HEK293 (cell line): Measurements from ENCODE around the gene NOL9.
A peak's percentile ranks its signal among the peaks of the same experiment; 100 is the strongest.

Source experiments
- FEZF1 ChIP-seq: fragments of 450-650 bp; formaldehyde crosslinking; IDR thresholded peaks from 2 replicates; pipeline ENCODE4 v1.5.1; 2016; ENCODE audit warnings: missing biosample characterization, missing genetic modification characterization
- MEIS1 ChIP-seq: sonication (generic); formaldehyde crosslinking; IDR thresholded peaks from 2 replicates; pipeline ENCODE4 v1.8.1; 2022; ENCODE audit warnings: missing genetic modification reagents, mild to moderate bottlenecking, borderline replicate concordance
- PRDM1 ChIP-seq: fragments of 450-650 bp; formaldehyde crosslinking; IDR thresholded peaks from 2 replicates; pipeline ENCODE4; 2016; ENCODE audit warnings: missing biosample characterization, missing genetic modification characterization
- SP3 ChIP-seq: fragments of 450-650 bp; formaldehyde crosslinking; IDR thresholded peaks from 2 replicates; pipeline ENCODE4 v1.5.1; 2016; ENCODE audit warnings: missing biosample characterization, missing genetic modification characterization
- ZBTB20 ChIP-seq: fragments of 450-650 bp; formaldehyde crosslinking; IDR thresholded peaks from 2 replicates; pipeline ENCODE4 v1.5.1; 2016; ENCODE audit warnings: missing biosample characterization, missing genetic modification characterization
- ZFHX2 ChIP-seq: fragments of 450-650 bp; formaldehyde crosslinking; conservative IDR thresholded peaks from 2 replicates; pipeline ENCODE4 v1.5.1; 2016; ENCODE audit warnings: missing biosample characterization, missing genetic modification characterization
- ZNF133 ChIP-seq: fragments of 450-650 bp; formaldehyde crosslinking; IDR thresholded peaks from 2 replicates; pipeline ENCODE4 v1.5.1; 2016; ENCODE audit warnings: missing biosample characterization, missing genetic modification characterization
- ZNF140 ChIP-seq: fragments of 450-650 bp; formaldehyde crosslinking; IDR thresholded peaks from 2 replicates; pipeline ENCODE4 v1.5.1; 2016; ENCODE audit warnings: missing biosample characterization, missing genetic modification characterization
- ZNF169 ChIP-seq: fragments of 450-650 bp; formaldehyde crosslinking; IDR thresholded peaks from 2 replicates; pipeline ENCODE4 v1.5.1; 2016; ENCODE audit warnings: missing biosample characterization, missing genetic modification characterization
- ZNF18 ChIP-seq: fragments of 450-650 bp; formaldehyde crosslinking; IDR thresholded peaks from 2 replicates; pipeline ENCODE4 v1.5.1; 2016; ENCODE audit warnings: missing biosample characterization, missing genetic modification characterization
- ZNF19 ChIP-seq: fragments of 450-650 bp; formaldehyde crosslinking; IDR thresholded peaks from 2 replicates; pipeline ENCODE4; 2016; ENCODE audit warnings: missing biosample characterization, missing genetic modification characterization, low read depth
- ZNF202 ChIP-seq: fragments of 450-650 bp; formaldehyde crosslinking; IDR thresholded peaks from 2 replicates; pipeline ENCODE4 v1.5.1; 2016; ENCODE audit warnings: missing biosample characterization, missing genetic modification characterization, borderline replicate concordance
- ZNF214 ChIP-seq: fragments of 450-650 bp; formaldehyde crosslinking; IDR thresholded peaks from 2 replicates; pipeline ENCODE4 v1.5.1; 2017; ENCODE audit warnings: missing biosample characterization, mild to moderate bottlenecking, missing genetic modification characterization, borderline replicate concordance
- ZNF239 ChIP-seq: fragments of 450-650 bp; formaldehyde crosslinking; IDR thresholded peaks from 2 replicates; pipeline ENCODE4 v1.5.1; 2016; ENCODE audit warnings: missing biosample characterization, missing genetic modification characterization
- ZNF248 ChIP-seq: fragments of 450-650 bp; formaldehyde crosslinking; IDR thresholded peaks from 2 replicates; pipeline ENCODE4 v1.5.1; 2017; ENCODE audit warnings: missing biosample characterization, missing genetic modification characterization
- ZNF26 ChIP-seq: fragments of 450-650 bp; formaldehyde crosslinking; IDR thresholded peaks from 2 replicates; pipeline ENCODE4 v1.5.1; 2016; ENCODE audit warnings: missing biosample characterization, missing genetic modification characterization
- ZNF266 ChIP-seq: fragments of 450-650 bp; formaldehyde crosslinking; IDR thresholded peaks from 2 replicates; pipeline ENCODE4 v1.5.1; 2016; ENCODE audit warnings: missing biosample characterization, missing genetic modification characterization, low read depth
- ZNF280C ChIP-seq: fragments of 450-650 bp; formaldehyde crosslinking; IDR thresholded peaks from 2 replicates; pipeline ENCODE4 v1.5.1; 2016; ENCODE audit warnings: missing biosample characterization, missing genetic modification characterization
- ZNF362 ChIP-seq: fragments of 450-650 bp; formaldehyde crosslinking; IDR thresholded peaks from 2 replicates; pipeline ENCODE4 v1.5.1; 2016; ENCODE audit warnings: missing biosample characterization, missing genetic modification characterization
- ZNF366 ChIP-seq: fragments of 450-650 bp; formaldehyde crosslinking; conservative IDR thresholded peaks from 2 replicates; pipeline ENCODE4 v1.5.1; 2016; ENCODE audit warnings: missing biosample characterization, missing genetic modification characterization
- ZNF394 ChIP-seq: fragments of 450-650 bp; formaldehyde crosslinking; IDR thresholded peaks from 2 replicates; pipeline ENCODE4 v1.5.1; 2016; ENCODE audit warnings: missing biosample characterization, missing genetic modification characterization, mild to moderate bottlenecking, moderate library complexity, borderline replicate concordance
- ZNF426 ChIP-seq: fragments of 450-650 bp; formaldehyde crosslinking; IDR thresholded peaks from 2 replicates; pipeline ENCODE4 v1.5.1; 2017; ENCODE audit warnings: missing biosample characterization, missing genetic modification characterization, mild to moderate bottlenecking, inconsistent platforms, moderate library complexity
- ZNF521 ChIP-seq: fragments of 450-650 bp; formaldehyde crosslinking; IDR thresholded peaks from 2 replicates; pipeline ENCODE4 v1.5.1; 2017; ENCODE audit warnings: missing biosample characterization, mild to moderate bottlenecking, missing genetic modification characterization
- ZNF549 ChIP-seq: fragments of 450-650 bp; IDR thresholded peaks from 2 replicates; pipeline ENCODE4 v1.5.1; 2018; ENCODE audit warnings: missing biosample characterization, missing genetic modification characterization, mild to moderate bottlenecking, inconsistent platforms, moderate library complexity
- ZNF555 ChIP-seq: fragments of 450-650 bp; formaldehyde crosslinking; conservative IDR thresholded peaks from 2 replicates; pipeline ENCODE4 v1.5.1; 2017; ENCODE audit warnings: missing biosample characterization, mild to moderate bottlenecking, missing genetic modification characterization, inconsistent platforms
- ZNF670 ChIP-seq: fragments of 450-650 bp; formaldehyde crosslinking; IDR thresholded peaks from 2 replicates; pipeline ENCODE4 v1.5.1; 2016; ENCODE audit warnings: missing biosample characterization, missing genetic modification characterization, low read depth
- ZNF704 ChIP-seq: fragments of 450-650 bp; formaldehyde crosslinking; IDR thresholded peaks from 2 replicates; pipeline ENCODE4 v1.5.1; 2016; ENCODE audit warnings: missing biosample characterization, missing genetic modification characterization
- ZNF837 ChIP-seq: fragments of 450-650 bp; formaldehyde crosslinking; IDR thresholded peaks from 2 replicates; pipeline ENCODE4 v1.5.1; 2016; ENCODE audit warnings: missing biosample characterization, missing genetic modification characterization
- ZNF843 ChIP-seq: fragments of 450-650 bp; formaldehyde crosslinking; IDR thresholded peaks from 2 replicates; pipeline ENCODE4 v1.5.1; 2016; ENCODE audit warnings: missing biosample characterization, missing genetic modification characterization
- ZXDB ChIP-seq: fragments of 450-650 bp; formaldehyde crosslinking; IDR thresholded peaks from 2 replicates; pipeline ENCODE4 v1.5.1; 2016; ENCODE audit warnings: missing biosample characterization, missing genetic modification characterization

NOL9 gene

GRCh38 chr1:6519935-6520671 is 34.2 kb downstream of the NOL9 start (continued):
- TF ChIP-seq ZNF18: no peak
- TF ChIP-seq ZNF133 (tag by site-specific recombination): no peak
- no peak for TF ChIP-seq ZNF140
- TF ChIP-seq ZNF843 (tag by site-specific recombination): no peak
- TF ChIP-seq ZNF26 (tag by site-specific recombination): no peak
- no peak for TF ChIP-seq ZNF280C
- TF ChIP-seq FEZF1: peak; percentile 71
- TF ChIP-seq ZFHX2 (tag by site-specific recombination): no peak
- no peak for TF ChIP-seq ZNF214 (tag by site-specific recombination)
- no peak for TF ChIP-seq ZXDB (tag by site-specific recombination)
- TF ChIP-seq SP3 (tag by site-specific recombination): no peak
- TF ChIP-seq ZNF426 (tag by site-specific recombination): no peak
- no peak for TF ChIP-seq ZNF366 (tag by site-specific recombination)
- TF ChIP-seq ZNF521 (tag by site-specific recombination): no peak
- TF ChIP-seq ZNF555 (tag by site-specific recombination): no peak
- no peak for TF ChIP-seq ZNF704 (tag by site-specific recombination)
- no peak for TF ChIP-seq ZNF670 (tag by site-specific recombination)
- TF ChIP-seq ZNF266 (tag by site-specific recombination): no peak
- TF ChIP-seq ZNF362: 0 out of 2 replicates have a peak, but pooled peaks have one; percentile 12
- TF ChIP-seq ZBTB20 (tag by site-specific recombination): peak; percentile 56; the same call in 1 of the 2 replicates
- no peak for TF ChIP-seq ZNF202 (tag by site-specific recombination)
- TF ChIP-seq ZNF549 (tag by site-specific recombination): no peak
- no peak for TF ChIP-seq ZNF837 (tag by site-specific recombination)
- TF ChIP-seq PRDM1: no peak
- TF ChIP-seq ZNF239 (tag by site-specific recombination): no peak
- TF ChIP-seq ZNF169 (tag by site-specific recombination): no peak
- no peak for TF ChIP-seq ZNF394 (tag by site-specific recombination)
- TF ChIP-seq MEIS1 (CRISPR knock-in tag): no peak
- no peak for TF ChIP-seq ZNF248 (tag by site-specific recombination)
- no peak for TF ChIP-seq ZNF19 (tag by site-specific recombination)
